Measurements from ENCODE around the gene DAPK2.

Gene DAPK2

DNA sequence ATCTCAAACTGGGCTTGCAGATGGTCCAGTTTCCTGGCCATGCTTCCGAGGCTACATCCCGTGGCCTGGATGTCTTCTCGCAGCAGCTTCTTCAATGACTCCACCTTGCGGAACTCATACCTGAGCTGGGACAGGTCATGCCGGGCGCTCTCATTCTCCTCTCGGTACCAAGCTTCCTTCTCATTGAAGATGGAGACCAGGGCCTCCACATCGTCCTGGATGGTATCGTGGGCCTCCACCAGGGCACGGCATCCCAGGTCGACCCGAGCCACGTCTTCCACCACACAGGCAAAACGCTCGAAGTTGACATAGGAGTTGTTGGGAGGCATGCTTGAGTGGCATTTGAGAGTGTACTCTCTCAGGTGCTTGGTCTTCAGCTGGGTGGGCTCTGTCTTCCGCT lies 123.4 kb downstream of the DAPK2 start:
- TF ChIP-seq, protein P1, sequence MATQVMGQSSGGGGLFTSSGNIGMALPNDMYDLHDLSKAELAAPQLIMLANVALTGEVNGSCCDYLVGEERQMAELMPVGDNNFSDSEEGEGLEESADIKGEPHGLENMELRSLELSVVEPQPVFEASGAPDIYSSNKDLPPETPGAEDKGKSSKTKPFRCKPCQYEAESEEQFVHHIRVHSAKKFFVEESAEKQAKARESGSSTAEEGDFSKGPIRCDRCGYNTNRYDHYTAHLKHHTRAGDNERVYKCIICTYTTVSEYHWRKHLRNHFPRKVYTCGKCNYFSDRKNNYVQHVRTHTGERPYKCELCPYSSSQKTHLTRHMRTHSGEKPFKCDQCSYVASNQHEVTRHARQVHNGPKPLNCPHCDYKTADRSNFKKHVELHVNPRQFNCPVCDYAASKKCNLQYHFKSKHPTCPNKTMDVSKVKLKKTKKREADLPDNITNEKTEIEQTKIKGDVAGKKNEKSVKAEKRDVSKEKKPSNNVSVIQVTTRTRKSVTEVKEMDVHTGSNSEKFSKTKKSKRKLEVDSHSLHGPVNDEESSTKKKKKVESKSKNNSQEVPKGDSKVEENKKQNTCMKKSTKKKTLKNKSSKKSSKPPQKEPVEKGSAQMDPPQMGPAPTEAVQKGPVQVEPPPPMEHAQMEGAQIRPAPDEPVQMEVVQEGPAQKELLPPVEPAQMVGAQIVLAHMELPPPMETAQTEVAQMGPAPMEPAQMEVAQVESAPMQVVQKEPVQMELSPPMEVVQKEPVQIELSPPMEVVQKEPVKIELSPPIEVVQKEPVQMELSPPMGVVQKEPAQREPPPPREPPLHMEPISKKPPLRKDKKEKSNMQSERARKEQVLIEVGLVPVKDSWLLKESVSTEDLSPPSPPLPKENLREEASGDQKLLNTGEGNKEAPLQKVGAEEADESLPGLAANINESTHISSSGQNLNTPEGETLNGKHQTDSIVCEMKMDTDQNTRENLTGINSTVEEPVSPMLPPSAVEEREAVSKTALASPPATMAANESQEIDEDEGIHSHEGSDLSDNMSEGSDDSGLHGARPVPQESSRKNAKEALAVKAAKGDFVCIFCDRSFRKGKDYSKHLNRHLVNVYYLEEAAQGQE (IDR thresholded peaks at IDR 0.05; ENCODE audit: insufficient read depth in 1 of 2, low read depth in 2 of 2, low read length in 2 of 2) = no peak
- TF ChIP-seq POLR2AphosphoS5 (IDR thresholded peaks at IDR 0.05; ENCODE audit: low read depth, low read length) (no peak), TAF1 (IDR thresholded peaks at IDR 0.05; ENCODE audit: borderline replicate concordance, insufficient read depth, low read length) (no peak), SIN3A (IDR thresholded peaks at IDR 0.05; ENCODE audit: borderline replicate concordance, insufficient read depth, low read length) (no peak), FOXP2 (optimal IDR thresholded peaks at IDR 0.05; ENCODE audit: borderline replicate concordance, extremely low read depth, extremely low read length, insufficient read depth) (no peak)

DNA sequence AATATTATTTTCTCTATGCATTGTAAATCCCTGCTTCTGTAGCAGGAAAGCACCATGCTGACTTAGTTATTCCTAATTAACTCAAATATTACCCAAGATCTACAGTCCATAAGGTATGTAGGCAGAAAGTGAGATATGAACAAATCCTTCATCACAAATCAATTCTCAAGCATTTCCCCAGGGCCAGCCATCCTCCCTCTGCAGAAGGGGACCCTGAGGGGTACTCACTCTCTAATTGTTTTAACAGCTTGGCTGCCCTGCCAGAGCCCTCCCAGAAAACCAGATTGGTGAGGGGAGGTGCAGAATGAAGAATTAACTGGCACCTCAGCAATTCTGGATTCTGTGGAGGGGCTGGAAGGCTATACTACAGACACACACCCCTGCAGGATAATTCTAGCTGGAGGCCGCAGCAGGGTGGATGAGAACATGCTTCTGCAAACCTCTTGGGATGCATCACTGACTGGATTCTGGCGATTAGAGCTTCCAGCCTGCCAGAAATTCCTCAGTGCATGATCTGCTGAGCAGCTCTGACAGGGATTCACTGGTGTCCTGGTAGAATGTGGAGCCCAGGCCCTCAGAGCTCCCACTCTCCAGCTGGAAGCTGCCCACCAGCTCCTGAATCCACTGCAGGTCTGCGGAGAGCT lies 123.9 kb downstream of the DAPK2 start:
- TF ChIP-seq POLR2AphosphoS5 (IDR thresholded peaks at IDR 0.05; ENCODE audit: low read depth, low read length) (no peak), TAF1 (IDR thresholded peaks at IDR 0.05; ENCODE audit: borderline replicate concordance, insufficient read depth, low read length) (no peak), FOXP2 (optimal IDR thresholded peaks at IDR 0.05; ENCODE audit: borderline replicate concordance, extremely low read depth, extremely low read length, insufficient read depth) (no peak)
- TF ChIP-seq, protein P1 (IDR thresholded peaks at IDR 0.05; ENCODE audit: insufficient read depth in 1 of 2, low read depth in 2 of 2, low read length in 2 of 2) = no peak

GRCh38 chr15:63920504-63921175 lies 125.6 kb downstream of the DAPK2 start:
- TF ChIP-seq SIN3A (IDR thresholded peaks at IDR 0.05; ENCODE audit: borderline replicate concordance, insufficient read depth, low read length) = no peak
- TF ChIP-seq FOXP2 (optimal IDR thresholded peaks at IDR 0.05; ENCODE audit: borderline replicate concordance, extremely low read depth, extremely low read length, insufficient read depth) = no peak
- TF ChIP-seq, protein P1 (IDR thresholded peaks at IDR 0.05; ENCODE audit: insufficient read depth in 1 of 2, low read depth in 2 of 2, low read length in 2 of 2) = no peak
- no peak for TF ChIP-seq POLR2AphosphoS5 (IDR thresholded peaks at IDR 0.05; ENCODE audit: low read depth, low read length)
- no peak for TF ChIP-seq TAF1 (IDR thresholded peaks at IDR 0.05; ENCODE audit: borderline replicate concordance, insufficient read depth, low read length)

- TF ChIP-seq, protein P1 (IDR thresholded peaks at IDR 0.05; ENCODE audit: insufficient read depth in 1 of 2, low read depth in 2 of 2, low read length in 2 of 2) = no peak
- no peak for TF ChIP-seq TAF1 (IDR thresholded peaks at IDR 0.05; ENCODE audit: borderline replicate concordance, insufficient read depth, low read length)
Observed at GRCh38 chr15:63918901-63919348, 127.4 kb downstream of the DAPK2 start.

Data from PFSK-1 (cell line).